Activated T-helper 1 cell treated with anti-CD3 and anti-CD28 coated beads, Interleukin-12 subunit alpha, Interleukin-12 subunit beta, Interleukin-2, Interleukin-4 antibody, amounts not matched to agents 30 ng/mL and 10 ng/mL and 1 ng/mL, durations not matched to agents 14 hours and 24 hours and 36 hours (primary cell): ENCODE results near the gene EAF1. TPM values are rescaled to one million over a fixed set of nuclear protein-coding genes. Genes with fewer than 3 reads are reported as not detected.

Experiments used
- DNase-seq: peaks from one replicate; pipeline ENCODE4 v3.0.0; 2021; ENCODE audit warnings: low spot score
- H3K27ac Mint-ChIP-seq: one replicate; pipeline ENCODE4 v1.8.0; 2021; ENCODE audit warnings: mild to moderate bottlenecking, mixed read lengths
- H3K27me3 Mint-ChIP-seq: one replicate; pipeline ENCODE4 v1.8.0; 2022; ENCODE audit warnings: mild to moderate bottlenecking, moderate library complexity, mixed read lengths; ENCODE audit not compliant: insufficient read depth
- H3K36me3 Mint-ChIP-seq: one replicate; pipeline ENCODE4 v1.8.0; 2021; ENCODE audit warnings: low read depth, mixed read lengths
- H3K4me1 Mint-ChIP-seq: one replicate; pipeline ENCODE4 v1.8.0; 2021; ENCODE audit warnings: low read depth, mixed read lengths
- H3K4me3 Mint-ChIP-seq: one replicate; pipeline ENCODE4 v1.8.0; 2021; ENCODE audit warnings: mild to moderate bottlenecking, moderate library complexity, mixed read lengths
- H3K9me3 Mint-ChIP-seq: one replicate; pipeline ENCODE4 v1.8.0; 2021; ENCODE audit warnings: mixed read lengths
- intact Hi-C: fragments of 100-400 bp; cut with micrococcal nuclease; formaldehyde crosslinking; loops from one replicate; pipeline ENCODE4 v1.15.1; 2024
- total RNA-seq: library from RNA; stranded (reverse); gene quantifications from 2 replicates; pipeline ENCODE4 v1.2.3, GENCODE V29; 2022

EAF1 gene
- total RNA-seq, 1 donor from 2014 or later: 27.8 TPM

- Mint-ChIP-seq H3K27ac (no peak overlapping the region), H3K9me3 (no peaks in the 10 kb centered on the region), H3K4me1 (peaks cover 27% of the 10 kb centered on the region), H3K27me3 (no peaks in the 10 kb centered on the region), H3K4me3 (no peak overlapping the region), H3K36me3 (peaks cover 3% of the 10 kb centered on the region)
- intact Hi-C loops: no loop called here
- no peak for DNase-seq
Observed at GRCh38 chr3:15460891-15461531, 33.6 kb downstream of the EAF1 start.

- Mint-ChIP-seq H3K27me3 (no peaks in the 10 kb centered on the region), H3K4me3 (no peak overlapping the region), H3K9me3 (no peaks in the 10 kb centered on the region), H3K36me3 (peaks cover 3% of the 10 kb centered on the region), H3K4me1 (peaks cover 29% of the 10 kb centered on the region), H3K27ac (peak overlapping the region; percentile 35)
- intact Hi-C loops: no loop called here
- no peak for DNase-seq
Observed at GRCh38 chr3:15462451-15462850, 35.1 kb downstream of the EAF1 start.

- DNase-seq: no peak
- H3K36me3 Mint-ChIP-seq: no peaks in the 10 kb centered on the region
- H3K4me1 Mint-ChIP-seq: peaks cover 21% of the 10 kb centered on the region
- H3K27me3 Mint-ChIP-seq: no peaks in the 10 kb centered on the region
- no peaks in the 10 kb centered on the region for H3K9me3 Mint-ChIP-seq
- no peak overlapping the region for H3K27ac Mint-ChIP-seq
- H3K4me3 Mint-ChIP-seq: no peak overlapping the region
- intact Hi-C loops: no loop called here
Observed at GRCh38 chr3:15465876-15466585, 38.6 kb downstream of the EAF1 start.

- Mint-ChIP-seq H3K36me3 (peaks cover 2% of the 10 kb centered on the region), H3K4me1 (peaks cover 11% of the 10 kb centered on the region), H3K27ac (no peak overlapping the region), H3K27me3 (peaks cover 6% of the 10 kb centered on the region), H3K4me3 (no peak overlapping the region), H3K9me3 (no peaks in the 10 kb centered on the region)
- intact Hi-C loops: no loop called here
- DNase-seq: no peak
Observed at GRCh38 chr3:15467227-15468181, 40.1 kb downstream of the EAF1 start.

GRCh38 chr3:15470261-15470660 is 42.9 kb downstream of the EAF1 start:
- Mint-ChIP-seq H3K4me1 (peaks cover 6% of the 10 kb centered on the region), H3K9me3 (no peaks in the 10 kb centered on the region), H3K27ac (no peak overlapping the region), H3K27me3 (peaks cover 6% of the 10 kb centered on the region), H3K4me3 (no peak overlapping the region), H3K36me3 (peaks cover 2% of the 10 kb centered on the region)
- no peak for DNase-seq
- intact Hi-C loops: no loop called here

- H3K36me3 Mint-ChIP-seq: peaks cover 2% of the 10 kb centered on the region
- DNase-seq: no peak
- peaks cover 6% of the 10 kb centered on the region for H3K27me3 Mint-ChIP-seq
- H3K9me3 Mint-ChIP-seq: no peaks in the 10 kb centered on the region
- intact Hi-C loops: no loop called here
- H3K4me1 Mint-ChIP-seq: peaks cover 6% of the 10 kb centered on the region
- no peak overlapping the region for H3K4me3 Mint-ChIP-seq
- H3K27ac Mint-ChIP-seq: no peak overlapping the region
Observed at GRCh38 chr3:15470849-15471248, 43.5 kb downstream of the EAF1 start.

- Mint-ChIP-seq H3K4me1 (peaks cover 6% of the 10 kb centered on the region), H3K27me3 (peaks cover 6% of the 10 kb centered on the region), H3K27ac (no peak overlapping the region), H3K36me3 (peaks cover 2% of the 10 kb centered on the region), H3K4me3 (no peak overlapping the region), H3K9me3 (no peaks in the 10 kb centered on the region)
- intact Hi-C loops: no loop called here
- no peak for DNase-seq
Observed at GRCh38 chr3:15471861-15472260, 44.5 kb downstream of the EAF1 start.

- Mint-ChIP-seq H3K4me3 (no peak overlapping the region), H3K36me3 (peaks cover 2% of the 10 kb centered on the region), H3K4me1 (no peaks in the 10 kb centered on the region), H3K9me3 (no peaks in the 10 kb centered on the region), H3K27ac (no peak overlapping the region), H3K27me3 (peaks cover 6% of the 10 kb centered on the region)
- intact Hi-C loops: no loop called here
- DNase-seq: no peak
Observed at GRCh38 chr3:15475161-15475560, 47.8 kb downstream of the EAF1 start.

GRCh38 chr3:15476378-15476777 is 49.0 kb downstream of the EAF1 start:
- intact Hi-C loops: no loop called here
- Mint-ChIP-seq H3K9me3 (no peaks in the 10 kb centered on the region), H3K4me1 (no peaks in the 10 kb centered on the region), H3K27ac (no peak overlapping the region), H3K4me3 (no peak overlapping the region), H3K36me3 (peaks cover under 1% of the 10 kb centered on the region), H3K27me3 (peaks cover 9% of the 10 kb centered on the region)
- DNase-seq: no peak

GRCh38 chr3:15477951-15478639 is 50.7 kb downstream of the EAF1 start:
- intact Hi-C loops: no loop called here
- no peaks in the 10 kb centered on the region for H3K36me3 Mint-ChIP-seq
- DNase-seq: no peak
- H3K27me3 Mint-ChIP-seq: peaks cover 19% of the 10 kb centered on the region
- H3K4me3 Mint-ChIP-seq: no peak overlapping the region
- no peaks in the 10 kb centered on the region for H3K4me1 Mint-ChIP-seq
- no peaks in the 10 kb centered on the region for H3K9me3 Mint-ChIP-seq
- H3K27ac Mint-ChIP-seq: no peak overlapping the region

GRCh38 chr3:15478640-15478979 is 51.2 kb downstream of the EAF1 start:
- Mint-ChIP-seq H3K36me3 (no peaks in the 10 kb centered on the region), H3K4me3 (no peak overlapping the region), H3K9me3 (no peaks in the 10 kb centered on the region), H3K4me1 (no peaks in the 10 kb centered on the region), H3K27me3 (peaks cover 21% of the 10 kb centered on the region), H3K27ac (no peak overlapping the region)
- intact Hi-C loops: no loop called here
- no peak for DNase-seq

- Mint-ChIP-seq H3K4me1 (no peaks in the 10 kb centered on the region), H3K4me3 (no peak overlapping the region), H3K36me3 (no peaks in the 10 kb centered on the region), H3K27me3 (peaks cover 25% of the 10 kb centered on the region), H3K9me3 (no peaks in the 10 kb centered on the region), H3K27ac (no peak overlapping the region)
- DNase-seq: no peak
- intact Hi-C loops: no loop called here
Observed at GRCh38 chr3:15479400-15480224, 52.2 kb downstream of the EAF1 start.
